ENCODE results near the gene C5orf47. TPM values are rescaled to one million over a fixed set of nuclear protein-coding genes. Genes with fewer than 3 reads are reported as not detected.

The C5orf47 gene
- total RNA-seq, 1 experiment from 2014 or later, result not detected

- Histone ChIP-seq H3K4me1 (ENCODE audit: control insufficient read depth, insufficient read depth, low read length) (no peaks in the 10 kb centered on the region), H3K9me3 (ENCODE audit: control insufficient read depth, insufficient read depth, low read depth, low read length) (no peaks in the 10 kb centered on the region), H3K27ac (ENCODE audit: low read length) (no peak overlapping the region), H3K27me3 (ENCODE audit: control insufficient read depth, insufficient read depth, low read length) (peaks cover 36% of the 10 kb centered on the region; the same call in 1 of the 2 replicates), H3K4me3 (ENCODE audit: low read depth in 2 of 2, low read length in 2 of 2) (no peak overlapping the region), H3K36me3 (ENCODE audit: control insufficient read depth, insufficient read depth, low read length) (no peaks in the 10 kb centered on the region)
- no peak for ATAC-seq
- ChIA-PET POLR2A (no interaction called here), CTCF (no interaction called here)
- DNase-seq (ENCODE audit: low read depth, low spot score), result no peak
- intact Hi-C loops (cut with micrococcal nuclease; ENCODE audit: unreplicated experiment), result no loop called here
- TF ChIP-seq POLR2AphosphoS5 (IDR thresholded peaks at IDR 0.05; ENCODE audit: low read depth, low read length), result no peak
- TF ChIP-seq, protein P1, sequence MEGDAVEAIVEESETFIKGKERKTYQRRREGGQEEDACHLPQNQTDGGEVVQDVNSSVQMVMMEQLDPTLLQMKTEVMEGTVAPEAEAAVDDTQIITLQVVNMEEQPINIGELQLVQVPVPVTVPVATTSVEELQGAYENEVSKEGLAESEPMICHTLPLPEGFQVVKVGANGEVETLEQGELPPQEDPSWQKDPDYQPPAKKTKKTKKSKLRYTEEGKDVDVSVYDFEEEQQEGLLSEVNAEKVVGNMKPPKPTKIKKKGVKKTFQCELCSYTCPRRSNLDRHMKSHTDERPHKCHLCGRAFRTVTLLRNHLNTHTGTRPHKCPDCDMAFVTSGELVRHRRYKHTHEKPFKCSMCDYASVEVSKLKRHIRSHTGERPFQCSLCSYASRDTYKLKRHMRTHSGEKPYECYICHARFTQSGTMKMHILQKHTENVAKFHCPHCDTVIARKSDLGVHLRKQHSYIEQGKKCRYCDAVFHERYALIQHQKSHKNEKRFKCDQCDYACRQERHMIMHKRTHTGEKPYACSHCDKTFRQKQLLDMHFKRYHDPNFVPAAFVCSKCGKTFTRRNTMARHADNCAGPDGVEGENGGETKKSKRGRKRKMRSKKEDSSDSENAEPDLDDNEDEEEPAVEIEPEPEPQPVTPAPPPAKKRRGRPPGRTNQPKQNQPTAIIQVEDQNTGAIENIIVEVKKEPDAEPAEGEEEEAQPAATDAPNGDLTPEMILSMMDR (IDR thresholded peaks at IDR 0.05), result no peak
- no peak for TF ChIP-seq SIN3A (IDR thresholded peaks at IDR 0.05; ENCODE audit: borderline replicate concordance, insufficient read depth, low read depth, low read length)
- TF ChIP-seq, protein P2, sequence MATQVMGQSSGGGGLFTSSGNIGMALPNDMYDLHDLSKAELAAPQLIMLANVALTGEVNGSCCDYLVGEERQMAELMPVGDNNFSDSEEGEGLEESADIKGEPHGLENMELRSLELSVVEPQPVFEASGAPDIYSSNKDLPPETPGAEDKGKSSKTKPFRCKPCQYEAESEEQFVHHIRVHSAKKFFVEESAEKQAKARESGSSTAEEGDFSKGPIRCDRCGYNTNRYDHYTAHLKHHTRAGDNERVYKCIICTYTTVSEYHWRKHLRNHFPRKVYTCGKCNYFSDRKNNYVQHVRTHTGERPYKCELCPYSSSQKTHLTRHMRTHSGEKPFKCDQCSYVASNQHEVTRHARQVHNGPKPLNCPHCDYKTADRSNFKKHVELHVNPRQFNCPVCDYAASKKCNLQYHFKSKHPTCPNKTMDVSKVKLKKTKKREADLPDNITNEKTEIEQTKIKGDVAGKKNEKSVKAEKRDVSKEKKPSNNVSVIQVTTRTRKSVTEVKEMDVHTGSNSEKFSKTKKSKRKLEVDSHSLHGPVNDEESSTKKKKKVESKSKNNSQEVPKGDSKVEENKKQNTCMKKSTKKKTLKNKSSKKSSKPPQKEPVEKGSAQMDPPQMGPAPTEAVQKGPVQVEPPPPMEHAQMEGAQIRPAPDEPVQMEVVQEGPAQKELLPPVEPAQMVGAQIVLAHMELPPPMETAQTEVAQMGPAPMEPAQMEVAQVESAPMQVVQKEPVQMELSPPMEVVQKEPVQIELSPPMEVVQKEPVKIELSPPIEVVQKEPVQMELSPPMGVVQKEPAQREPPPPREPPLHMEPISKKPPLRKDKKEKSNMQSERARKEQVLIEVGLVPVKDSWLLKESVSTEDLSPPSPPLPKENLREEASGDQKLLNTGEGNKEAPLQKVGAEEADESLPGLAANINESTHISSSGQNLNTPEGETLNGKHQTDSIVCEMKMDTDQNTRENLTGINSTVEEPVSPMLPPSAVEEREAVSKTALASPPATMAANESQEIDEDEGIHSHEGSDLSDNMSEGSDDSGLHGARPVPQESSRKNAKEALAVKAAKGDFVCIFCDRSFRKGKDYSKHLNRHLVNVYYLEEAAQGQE (IDR thresholded peaks at IDR 0.05; ENCODE audit: insufficient read depth in 1 of 2, low read depth in 2 of 2, low read length in 1 of 2), result no peak
- TF ChIP-seq TCF7L2 (IDR thresholded peaks at IDR 0.05; ENCODE audit: low read depth, low read length), result no peak
- in situ Hi-C loops (cut with HindIII; ENCODE audit: low pct_unique_long_range_greater_than_20kb, low sequenced_read_pairs), result no loop called here
- BruUV-seq (replicated peaks), result no TSS peak
These were observed 11.1 kb downstream of the C5orf47 start for GRCh38 chr5:174000076-174000475.

DNA sequence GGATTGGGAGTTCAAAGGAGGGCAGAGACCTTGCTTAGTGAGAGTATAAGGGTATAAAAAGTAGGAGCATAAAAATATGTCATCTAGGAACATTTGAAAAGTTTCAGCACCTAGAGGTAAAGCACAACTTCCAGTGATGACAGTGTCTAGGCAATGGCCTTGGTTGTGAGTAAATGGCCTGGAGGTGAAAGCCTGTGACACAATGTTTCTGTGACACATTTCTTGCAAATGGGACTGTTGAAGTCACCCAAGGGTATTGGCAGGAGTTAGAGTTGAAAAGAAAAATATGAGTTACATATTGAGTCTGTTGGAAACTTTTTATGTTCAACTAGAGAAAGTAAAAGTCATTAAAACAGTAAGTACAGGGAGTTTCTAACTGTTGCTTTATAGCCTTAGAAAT, 14.8 kb downstream of the C5orf47 start:
- ChIA-PET POLR2A (no interaction called here), CTCF (no interaction called here)
- Histone ChIP-seq H3K36me3 (ENCODE audit: control insufficient read depth, insufficient read depth, low read length) (no peaks in the 10 kb centered on the region), H3K4me1 (ENCODE audit: control insufficient read depth, insufficient read depth, low read length) (no peaks in the 10 kb centered on the region), H3K4me3 (ENCODE audit: low read depth in 2 of 2, low read length in 2 of 2) (no peak overlapping the region), H3K27me3 (ENCODE audit: control insufficient read depth, insufficient read depth, low read length) (peaks cover 24% of the 10 kb centered on the region; the same call in 1 of the 2 replicates), H3K9me3 (ENCODE audit: control insufficient read depth, insufficient read depth, low read depth, low read length) (no peaks in the 10 kb centered on the region), H3K27ac (ENCODE audit: low read length) (no peak overlapping the region)
- intact Hi-C loops (cut with micrococcal nuclease; ENCODE audit: unreplicated experiment) (no loop called here), in situ Hi-C loops (cut with HindIII; ENCODE audit: low pct_unique_long_range_greater_than_20kb, low sequenced_read_pairs) (no loop called here)
- TF ChIP-seq POLR2AphosphoS5 (IDR thresholded peaks at IDR 0.05; ENCODE audit: low read depth, low read length) (no peak), SIN3A (IDR thresholded peaks at IDR 0.05; ENCODE audit: borderline replicate concordance, insufficient read depth, low read depth, low read length) (no peak), TCF7L2 (IDR thresholded peaks at IDR 0.05; ENCODE audit: low read depth, low read length) (no peak)
- TF ChIP-seq, protein P2 (IDR thresholded peaks at IDR 0.05; ENCODE audit: insufficient read depth in 1 of 2, low read depth in 2 of 2, low read length in 1 of 2), result no peak
- TF ChIP-seq, protein P1 (IDR thresholded peaks at IDR 0.05), result no peak
- no peak for ATAC-seq
- DNase-seq (ENCODE audit: low read depth, low spot score), result no peak
- BruUV-seq (replicated peaks), result no TSS peak
